ENCODE measurements around the gene SNRK.

SNRK gene

DNA sequence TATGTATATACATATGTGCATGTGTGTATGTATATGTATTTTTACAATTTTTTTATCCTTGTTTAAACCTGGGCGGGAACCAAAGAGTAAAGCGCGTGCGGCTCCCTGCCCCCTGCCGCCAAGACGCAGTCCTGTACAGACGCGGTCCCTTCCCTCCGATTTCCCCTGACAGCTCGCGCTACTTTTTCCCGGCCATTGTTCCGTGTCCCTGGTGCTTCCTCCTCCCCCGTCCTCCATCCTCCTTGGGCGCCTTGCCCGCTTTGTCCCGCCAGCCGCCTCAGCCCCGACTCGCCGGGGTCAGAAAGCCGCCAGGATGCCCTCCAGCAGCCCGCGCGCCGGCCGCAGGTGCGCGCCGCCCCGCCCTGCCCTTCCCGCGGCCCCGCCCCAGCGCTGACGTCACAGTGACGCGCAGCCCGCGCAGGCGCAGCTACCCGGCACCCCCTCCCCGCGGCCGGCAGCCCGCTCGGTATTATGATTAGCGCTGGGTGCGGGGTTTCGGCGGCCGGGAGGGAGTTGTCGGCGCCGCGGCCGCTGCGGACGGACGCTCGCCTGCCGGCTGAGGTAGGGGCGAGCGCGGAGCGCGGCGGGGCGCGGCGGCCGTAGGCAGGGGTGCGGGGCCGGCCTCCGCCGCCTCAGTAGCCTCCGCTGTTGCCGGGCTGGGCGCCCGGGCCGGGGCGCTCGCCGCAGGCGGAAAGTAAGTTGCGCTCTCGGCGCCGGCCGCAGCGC, at the start of gene SNRK:
SNRK (plus strand) TSS at position 426 of the 726 bp plus-strand sequence. CDS start 16,664 bp downstream, outside the sequence.
- in situ Hi-C loops (cut with MboI; ENCODE audit: low sequenced_read_pairs, unreplicated experiment) = no loop called here
- TF ChIP-seq CTCF (IDR thresholded peaks at IDR 0.05; ENCODE audit: borderline replicate concordance, control extremely low read depth, extremely low read depth, insufficient read depth, missing control alignments) = no peak
- DNase-seq (ENCODE audit: low spot score) = peak; percentile 95

GRCh38 chr3:43238801-43239200, 47.5 kb upstream of the SNRK start:
- DNase-seq (ENCODE audit: low spot score) = no peak
- TF ChIP-seq CTCF (IDR thresholded peaks at IDR 0.05; ENCODE audit: borderline replicate concordance, control extremely low read depth, extremely low read depth, insufficient read depth, missing control alignments) = no peak
- in situ Hi-C loops (cut with MboI; ENCODE audit: low sequenced_read_pairs, unreplicated experiment) = no loop called here

DNA sequence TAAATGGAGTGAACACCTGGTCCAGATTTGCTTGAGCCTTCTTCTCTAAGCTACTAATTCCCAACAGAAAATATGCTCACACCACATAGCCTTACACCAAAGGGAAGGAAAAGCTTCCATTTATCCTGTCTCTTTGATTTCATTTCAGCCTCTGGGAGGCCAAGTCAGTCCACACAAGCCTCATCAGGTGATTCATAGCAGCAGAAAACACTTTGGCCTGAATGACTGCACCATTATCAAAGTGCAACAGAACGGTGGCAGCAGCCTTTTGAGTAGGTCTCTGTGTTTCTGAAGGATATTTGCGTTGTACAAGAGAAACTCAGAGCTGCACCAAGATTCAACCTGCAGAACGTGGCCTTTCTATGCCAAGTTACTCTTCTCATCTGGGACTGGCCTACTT, 46.6 kb upstream of the SNRK start:
- TF ChIP-seq CTCF (IDR thresholded peaks at IDR 0.05; ENCODE audit: borderline replicate concordance, control extremely low read depth, extremely low read depth, insufficient read depth, missing control alignments) = no peak
- in situ Hi-C loops (cut with MboI; ENCODE audit: low sequenced_read_pairs, unreplicated experiment) = no loop called here
- DNase-seq (ENCODE audit: low spot score) = no peak

DNA sequence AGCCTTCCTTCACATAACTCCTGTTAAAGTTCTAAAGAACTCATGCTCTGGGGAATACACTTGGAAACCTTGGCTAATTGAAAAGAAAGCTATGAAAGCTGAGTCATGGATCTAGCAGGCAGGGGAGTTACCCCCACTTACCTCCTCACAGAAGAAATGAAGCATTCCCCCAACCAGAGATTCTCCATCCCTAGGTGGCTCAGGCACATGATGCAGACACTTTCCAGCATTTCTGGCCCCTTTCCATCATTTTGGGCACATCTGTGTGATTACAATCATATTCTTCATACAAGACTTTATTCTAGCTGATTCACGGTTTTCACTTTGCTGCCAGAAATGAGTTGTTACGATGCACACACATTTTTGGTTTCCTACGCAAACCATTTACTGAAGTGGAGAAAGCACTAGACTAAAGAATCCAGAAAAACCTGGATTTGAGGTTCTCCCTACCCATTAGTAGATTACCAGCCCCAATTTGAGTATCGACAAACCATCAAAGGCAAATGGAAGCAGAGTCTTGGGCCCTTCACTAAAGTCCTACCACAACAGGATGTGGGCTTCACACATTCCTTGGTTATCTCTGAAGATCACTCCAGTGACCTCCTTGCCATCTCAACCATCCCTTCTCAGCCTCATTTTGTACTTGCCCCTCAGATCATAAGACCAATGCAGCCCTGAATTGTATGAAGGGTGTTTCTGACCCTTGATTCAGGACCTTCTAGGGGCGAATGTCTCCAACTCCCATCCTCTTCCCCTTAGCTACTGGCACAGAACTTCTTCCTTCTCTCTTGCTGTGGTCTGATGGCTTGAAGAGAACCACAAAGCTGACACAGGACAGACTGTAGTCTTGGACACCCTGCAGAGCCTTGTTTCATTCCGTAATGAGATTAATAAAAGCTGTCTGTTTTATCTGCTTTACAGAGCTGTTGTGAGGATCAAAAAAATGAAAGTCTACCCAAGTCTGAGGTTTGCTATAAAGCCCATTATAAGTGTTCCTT, 42.5 kb upstream of the SNRK start:
- in situ Hi-C loops (cut with MboI; ENCODE audit: low sequenced_read_pairs, unreplicated experiment) = no loop called here
- TF ChIP-seq CTCF (IDR thresholded peaks at IDR 0.05; ENCODE audit: borderline replicate concordance, control extremely low read depth, extremely low read depth, insufficient read depth, missing control alignments) = no peak
- DNase-seq (ENCODE audit: low spot score) = no peak

DNA sequence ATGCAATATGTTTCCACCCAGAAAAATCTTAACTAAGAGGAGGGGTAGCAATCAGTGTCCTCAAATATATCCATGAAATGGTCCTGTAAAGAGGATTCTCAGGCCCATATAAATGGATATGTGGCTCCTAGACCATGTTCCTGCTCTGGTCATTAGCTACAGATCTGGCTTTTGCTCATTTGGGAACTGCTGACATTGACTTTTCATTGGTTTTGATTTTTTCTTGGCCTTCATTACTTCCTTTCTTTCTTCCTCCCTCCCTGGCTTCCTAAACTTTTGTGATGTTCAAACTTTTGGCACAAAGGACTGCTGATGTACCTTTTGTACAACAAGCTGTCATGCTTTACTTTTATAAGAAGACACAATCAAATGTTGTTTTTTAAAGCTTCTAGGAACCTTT, 41.6 kb upstream of the SNRK start:
- no peak for DNase-seq (ENCODE audit: low spot score)
- in situ Hi-C loops (cut with MboI; ENCODE audit: low sequenced_read_pairs, unreplicated experiment) = no loop called here
- TF ChIP-seq CTCF (IDR thresholded peaks at IDR 0.05; ENCODE audit: borderline replicate concordance, control extremely low read depth, extremely low read depth, insufficient read depth, missing control alignments) = no peak

DNA sequence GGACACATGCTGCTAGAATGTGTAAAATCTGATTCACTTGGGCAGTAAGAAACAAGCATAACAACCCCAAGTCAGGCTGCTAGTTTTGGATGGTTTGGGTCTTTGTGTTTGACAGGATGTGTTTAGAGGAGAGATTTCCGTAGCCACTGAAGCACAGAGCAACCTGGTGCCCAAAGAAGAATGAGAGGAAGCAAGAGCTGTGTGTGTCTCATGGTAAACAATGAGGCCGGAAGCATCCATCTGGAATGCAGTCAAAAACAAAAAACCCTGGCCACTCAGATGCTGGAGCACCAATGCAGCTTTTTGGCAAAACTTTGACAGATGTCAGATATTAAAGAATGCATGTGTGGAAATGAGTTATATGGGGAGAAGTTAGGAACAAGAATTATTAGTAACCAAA, 39.4 kb upstream of the SNRK start:
- in situ Hi-C loops (cut with MboI; ENCODE audit: low sequenced_read_pairs, unreplicated experiment) = no loop called here
- no peak for DNase-seq (ENCODE audit: low spot score)
- no peak for TF ChIP-seq CTCF (IDR thresholded peaks at IDR 0.05; ENCODE audit: borderline replicate concordance, control extremely low read depth, extremely low read depth, insufficient read depth, missing control alignments)
